BE2C (cell line): ENCODE results near the gene PARD3.

Experiments used
- DNase-seq: peaks from one replicate; pipeline ENCODE4 v3.0.0-alpha.2; 2020
- H3K27me3 ChIP-seq: fragments of 250-450 bp; sonication (Bioruptor Pico); 2 replicates; pipeline ENCODE4 v1.5.1; 2020; ENCODE audit warnings: mild to moderate bottlenecking
- H3K36me3 ChIP-seq: fragments of 250-450 bp; sonication (Bioruptor Pico); 2 replicates; pipeline ENCODE4 v1.5.1; 2020; ENCODE audit warnings: mild to moderate bottlenecking
- H3K4me1 ChIP-seq: fragments of 250-450 bp; sonication (Bioruptor Pico); 2 replicates; pipeline ENCODE4 v1.5.1; 2020
- H3K4me3 ChIP-seq: 2 replicates; pipeline ENCODE4 v1.5.1; 2011; ENCODE audit warnings: low read depth, low read length
- H3K9me3 ChIP-seq: fragments of 250-450 bp; sonication (Bioruptor Pico); 2 replicates; pipeline ENCODE4 v1.5.1; 2020
- CTCF ChIP-seq: IDR thresholded peaks from 2 replicates; pipeline ENCODE4 v1.5.1; 2012; ENCODE audit warnings: mild to moderate bottlenecking, low read depth, low read length

PARD3 gene

DNA sequence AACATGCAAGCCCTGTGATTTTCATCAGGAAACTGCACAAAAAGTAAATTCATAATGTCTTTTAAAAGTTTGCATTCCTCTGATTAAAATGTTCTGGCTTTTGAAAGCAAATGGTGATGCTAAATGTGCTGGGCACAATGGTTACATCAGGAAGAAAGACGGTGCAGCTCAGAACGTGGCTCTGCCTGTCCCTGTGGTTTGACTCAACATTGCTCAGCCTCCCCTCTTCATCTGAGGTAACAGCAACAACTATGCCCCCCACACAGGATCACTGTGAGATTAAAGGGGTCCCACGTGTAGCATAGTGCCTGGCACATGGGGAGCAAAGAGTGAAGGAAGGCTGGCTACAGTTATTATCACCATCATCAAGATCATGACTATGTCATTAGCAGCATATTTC lies 44.0 kb downstream of the PARD3 start:
- Histone ChIP-seq H3K27me3 (no peaks in the 10 kb centered on the region), H3K4me1 (peaks cover 2% of the 10 kb centered on the region), H3K36me3 (no peaks in the 10 kb centered on the region), H3K4me3 (no peak overlapping the region), H3K9me3 (no peaks in the 10 kb centered on the region)
- DNase-seq, result no peak
- TF ChIP-seq CTCF, result no peak

DNA sequence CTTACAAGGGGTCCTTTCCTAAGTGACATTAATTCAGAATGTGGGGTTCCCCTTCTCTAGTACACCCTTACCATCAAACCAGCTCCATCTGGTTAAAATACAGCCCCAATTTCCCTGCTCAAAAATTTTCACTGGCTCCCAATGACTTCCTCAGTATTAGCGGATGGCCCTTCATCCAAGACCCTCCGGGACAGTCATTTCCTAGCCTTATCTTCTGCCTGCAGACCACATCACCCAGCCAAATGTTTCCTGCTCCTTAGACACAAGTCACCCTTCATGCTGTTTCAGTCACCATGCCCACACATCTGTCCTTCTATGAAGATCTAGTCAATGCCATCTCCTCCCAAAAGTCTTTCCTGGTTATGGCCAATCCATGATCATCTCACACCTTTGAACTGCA lies 45.2 kb downstream of the PARD3 start:
- no peaks in the 10 kb centered on the region for H3K9me3 ChIP-seq
- TF ChIP-seq CTCF, result no peak
- no peak for DNase-seq
- no peaks in the 10 kb centered on the region for H3K36me3 ChIP-seq
- H3K27me3 ChIP-seq, result no peaks in the 10 kb centered on the region
- peaks cover 8% of the 10 kb centered on the region for H3K4me1 ChIP-seq
- no peak overlapping the region for H3K4me3 ChIP-seq

DNA sequence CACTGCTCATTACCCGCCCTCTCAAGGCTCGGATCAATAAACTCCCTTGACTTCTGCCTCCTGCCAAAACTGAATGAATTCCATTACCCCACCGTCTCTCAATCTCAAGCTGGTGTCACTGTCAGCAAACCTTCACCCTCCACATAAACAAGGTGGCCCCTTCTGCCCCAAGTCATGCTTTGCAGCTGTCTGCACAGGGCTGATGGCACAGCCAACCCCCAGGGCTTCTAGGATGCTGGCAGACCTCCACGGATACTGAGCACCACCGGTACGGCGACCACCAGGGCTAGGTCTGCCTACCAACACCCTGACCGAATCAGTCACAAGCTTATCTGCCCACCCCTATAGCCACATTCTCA lies 46.1 kb downstream of the PARD3 start:
- no peak for TF ChIP-seq CTCF
- Histone ChIP-seq H3K36me3 (no peaks in the 10 kb centered on the region), H3K4me3 (no peak overlapping the region), H3K4me1 (peaks cover 10% of the 10 kb centered on the region), H3K9me3 (no peaks in the 10 kb centered on the region), H3K27me3 (no peaks in the 10 kb centered on the region)
- DNase-seq, result peak; percentile 23

- H3K27me3 ChIP-seq, result no peaks in the 10 kb centered on the region
- no peak for TF ChIP-seq CTCF
- no peaks in the 10 kb centered on the region for H3K9me3 ChIP-seq
- no peaks in the 10 kb centered on the region for H3K36me3 ChIP-seq
- peaks cover 10% of the 10 kb centered on the region for H3K4me1 ChIP-seq
- no peak for DNase-seq
- H3K4me3 ChIP-seq, result no peak overlapping the region
Measured at GRCh38 chr10:34768261-34768971, 46.7 kb downstream of the PARD3 start.

DNA sequence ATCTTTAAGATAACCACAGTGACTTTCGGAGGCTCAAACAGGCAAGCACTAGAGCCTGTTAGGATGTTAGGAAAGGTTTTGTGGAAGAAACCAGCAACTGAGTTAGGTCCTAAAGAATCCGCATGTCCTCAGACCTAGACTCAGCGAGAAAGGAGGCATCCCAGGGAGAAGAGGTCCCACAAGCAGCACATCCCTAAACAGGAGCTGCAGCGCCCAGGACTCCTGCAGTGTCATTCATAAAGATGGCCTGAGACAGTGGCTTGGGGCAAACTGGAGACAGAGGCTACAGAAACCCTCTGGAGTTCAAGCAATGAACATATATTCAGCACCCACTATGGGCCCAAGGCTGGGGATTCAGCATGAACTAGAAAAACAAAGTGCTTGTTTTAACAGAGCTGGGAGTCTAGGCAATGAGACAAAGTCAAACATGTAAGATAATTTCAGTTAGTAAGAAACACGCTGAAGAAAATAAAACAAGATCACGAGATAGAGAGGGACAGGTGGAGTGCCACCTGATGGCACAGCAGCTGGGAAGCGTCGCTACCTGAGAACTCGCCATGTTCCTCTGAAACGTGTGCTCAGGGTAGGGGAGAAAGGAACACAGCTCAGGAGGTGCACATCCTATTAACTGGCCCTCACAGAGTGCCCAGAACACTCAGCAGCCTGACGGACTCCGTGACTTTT lies 48.1 kb downstream of the PARD3 start:
- H3K9me3 ChIP-seq, result no peaks in the 10 kb centered on the region
- H3K36me3 ChIP-seq, result no peaks in the 10 kb centered on the region
- H3K4me1 ChIP-seq, result peaks cover 10% of the 10 kb centered on the region
- H3K4me3 ChIP-seq, result no peak overlapping the region
- no peak for DNase-seq
- H3K27me3 ChIP-seq, result no peaks in the 10 kb centered on the region
- no peak for TF ChIP-seq CTCF

- Histone ChIP-seq H3K4me3 (no peak overlapping the region), H3K9me3 (no peaks in the 10 kb centered on the region), H3K36me3 (no peaks in the 10 kb centered on the region), H3K4me1 (peaks cover 10% of the 10 kb centered on the region), H3K27me3 (no peaks in the 10 kb centered on the region)
- no peak for DNase-seq
- no peak for TF ChIP-seq CTCF
Measured at GRCh38 chr10:34766266-34766600, 48.9 kb downstream of the PARD3 start.
